Nucleus accumbens (tissue), 56 donors: ENCODE data around the gene CELF3.
"Not testable (repeated sequence)": the region's sequence is repeated elsewhere in the genome, so short reads cannot be mapped to it uniquely, and the experiment has no call there.

Experiments used
- DNase-seq, 56 donors: peaks; one replicate each; lab custom pipeline; 2025; lab: John Stamatoyannopoulos, UW

The CELF3 gene

DNA sequence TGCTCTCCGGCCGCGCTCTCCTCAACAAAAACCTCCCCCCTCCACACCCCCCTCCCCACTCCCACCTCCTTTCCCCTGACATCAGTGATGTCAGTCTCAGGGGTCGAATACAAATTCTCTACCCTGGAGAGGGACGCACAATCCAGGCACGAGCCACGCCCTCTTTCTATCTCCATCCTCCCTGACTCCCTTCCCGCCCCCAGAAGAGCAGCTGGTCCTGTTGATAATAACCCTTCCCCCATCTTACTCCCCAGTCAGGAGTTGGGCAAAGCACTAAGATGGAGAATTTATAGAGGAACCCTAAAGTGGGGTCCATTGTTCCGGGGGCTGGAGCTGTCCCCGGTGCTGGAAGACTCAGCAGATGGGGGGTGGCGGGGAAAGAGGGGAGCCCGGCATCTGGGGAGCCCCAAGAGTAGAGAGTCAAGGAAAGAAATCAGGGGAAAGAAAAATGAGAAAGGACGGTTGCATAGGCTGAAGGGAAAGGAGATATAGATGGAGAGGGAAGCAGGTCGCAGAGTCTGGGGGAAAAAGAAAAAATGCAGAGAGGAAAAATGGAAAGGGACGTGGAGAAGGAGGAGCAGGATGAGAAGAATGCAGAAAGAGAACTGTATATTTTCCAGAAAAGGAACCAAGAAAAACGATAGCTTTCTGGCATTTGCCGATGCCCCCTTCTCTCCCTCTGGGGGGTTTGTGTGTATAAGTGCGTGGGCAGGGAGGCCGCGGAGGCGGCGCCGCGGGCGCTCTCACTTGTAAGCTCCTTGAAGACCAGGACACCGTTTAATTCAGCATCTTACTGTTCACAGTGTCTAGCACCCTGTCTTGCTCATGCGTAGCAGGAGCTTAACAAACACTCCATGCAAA, at the start of gene CELF3:
CELF3 (minus strand) TSS at position 33 of the 861 bp plus-strand sequence. CDS start 783 bp downstream, outside the sequence.
- peak in 50 of 56 donors; percentile 18 to 87 (median 68) for DNase-seq

DNA sequence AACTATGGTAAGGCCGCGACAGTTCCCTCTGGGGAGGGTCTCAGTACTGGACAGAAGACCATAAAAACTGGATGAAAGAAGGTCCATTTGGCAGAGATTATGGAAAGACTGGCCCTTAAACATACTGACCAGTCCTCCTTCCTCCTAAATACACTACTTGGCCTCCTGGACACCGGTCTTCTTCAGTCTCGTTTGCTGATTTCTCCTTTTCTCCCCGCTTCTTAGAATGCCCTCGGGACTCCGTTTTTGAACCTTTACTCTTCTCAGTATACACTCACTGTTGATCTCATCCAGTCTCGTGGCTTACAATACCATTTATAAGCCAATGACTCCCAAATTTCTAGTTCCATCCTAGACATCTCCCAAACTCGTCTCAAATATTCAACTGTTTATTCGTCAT, 47.4 kb upstream of the CELF3 start:
- DNase-seq = no peak

GRCh38 chr1:151762941-151763921, 46.6 kb upstream of the CELF3 start, which contains the start of gene MRPL9:
TSS of gene MRPL9 (minus strand) at chr1:151763496. CDS start at chr1:151763479, 17 bp downstream.
- DNase-seq = peak in 54 of 56 donors; percentile 29 to 90 (median 73)

GRCh38 chr1:151760597-151761385, 44.2 kb upstream of the CELF3 start:
- no peak for DNase-seq

- DNase-seq = no peak
Observed at GRCh38 chr1:151759241-151759640, 42.6 kb upstream of the CELF3 start.

- DNase-seq = no peak
Observed at GRCh38 chr1:151756291-151756690, 39.7 kb upstream of the CELF3 start.

GRCh38 chr1:151741516-151741915, 24.9 kb upstream of the CELF3 start:
- no peak for DNase-seq

DNA sequence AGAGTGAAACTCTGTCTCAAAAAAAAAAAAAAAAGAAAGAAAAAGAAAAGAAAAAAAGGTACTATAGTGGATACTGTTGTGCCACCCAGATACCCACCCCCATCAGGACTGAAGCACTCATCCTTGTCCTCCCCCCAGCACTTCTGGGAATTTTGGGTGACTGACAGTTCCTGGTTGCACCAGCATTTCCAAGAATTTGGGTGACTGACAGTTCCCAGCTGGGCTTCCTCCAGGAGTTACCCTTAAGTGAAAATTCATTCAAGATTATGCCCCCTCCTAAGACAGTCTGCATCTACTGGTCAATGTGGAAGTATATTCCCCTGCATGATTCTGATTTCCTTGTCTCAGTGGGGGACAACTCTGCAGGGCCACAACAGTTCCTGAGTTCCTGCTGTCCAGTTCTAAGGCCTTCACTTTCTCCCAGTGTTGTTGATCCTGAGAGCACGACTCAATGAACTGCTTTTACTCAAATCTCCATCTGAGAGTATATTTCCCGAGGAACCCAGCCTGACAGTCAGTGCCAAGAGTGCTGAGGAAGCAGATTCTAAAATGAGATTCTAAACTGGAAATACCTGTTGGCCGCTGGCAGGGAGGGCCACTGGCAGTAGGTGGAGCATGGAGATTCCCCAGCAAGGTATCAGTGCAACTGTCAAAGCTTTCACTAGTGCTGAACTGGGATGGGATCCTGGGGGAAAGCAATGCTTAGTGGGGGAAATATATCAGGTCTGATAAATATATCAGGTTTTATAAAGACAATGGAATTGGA, 23.2 kb upstream of the CELF3 start:
- no peak for DNase-seq

- no peak for DNase-seq
Observed at GRCh38 chr1:151737479-151737878, 20.9 kb upstream of the CELF3 start.

DNA sequence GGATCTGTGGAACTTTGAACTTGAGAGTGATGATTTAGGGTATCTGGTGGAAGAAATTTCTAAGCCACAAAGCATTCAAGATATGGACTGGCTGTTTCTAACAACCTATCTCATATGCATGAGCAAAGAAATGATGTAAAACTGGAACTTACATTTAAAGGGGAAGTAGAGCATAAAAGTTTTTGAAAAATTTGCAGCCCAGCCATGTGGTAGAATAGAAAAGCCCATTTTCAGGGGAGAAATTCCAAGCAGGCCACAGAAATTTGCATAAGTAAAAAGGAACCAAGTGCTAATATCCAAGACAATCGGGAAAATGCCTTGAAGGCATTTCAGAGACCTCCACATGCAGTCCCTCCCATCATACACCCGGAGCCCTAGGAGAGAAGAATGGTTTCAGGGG, 20.4 kb upstream of the CELF3 start:
- no peak for DNase-seq

DNA sequence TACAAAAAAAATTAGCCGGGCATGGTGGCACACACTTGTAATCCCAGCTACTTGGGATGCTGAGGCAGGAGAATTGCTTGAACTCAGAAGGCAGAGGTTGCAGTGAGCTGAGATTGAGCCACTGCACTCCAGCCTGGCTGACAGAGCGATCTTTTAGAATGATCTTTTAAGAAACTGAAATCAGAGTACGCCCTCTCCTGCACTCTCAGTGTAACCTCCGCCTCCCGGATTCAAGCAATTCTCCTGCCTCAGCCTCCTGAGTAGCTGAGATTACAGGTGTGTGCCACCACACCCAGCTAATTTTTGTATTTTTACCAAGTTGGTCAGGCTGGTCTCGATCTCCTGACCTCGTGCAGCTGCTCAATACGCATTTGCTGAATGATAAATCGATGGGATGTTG, 17.4 kb upstream of the CELF3 start:
- not testable (repeated sequence) for DNase-seq

DNA sequence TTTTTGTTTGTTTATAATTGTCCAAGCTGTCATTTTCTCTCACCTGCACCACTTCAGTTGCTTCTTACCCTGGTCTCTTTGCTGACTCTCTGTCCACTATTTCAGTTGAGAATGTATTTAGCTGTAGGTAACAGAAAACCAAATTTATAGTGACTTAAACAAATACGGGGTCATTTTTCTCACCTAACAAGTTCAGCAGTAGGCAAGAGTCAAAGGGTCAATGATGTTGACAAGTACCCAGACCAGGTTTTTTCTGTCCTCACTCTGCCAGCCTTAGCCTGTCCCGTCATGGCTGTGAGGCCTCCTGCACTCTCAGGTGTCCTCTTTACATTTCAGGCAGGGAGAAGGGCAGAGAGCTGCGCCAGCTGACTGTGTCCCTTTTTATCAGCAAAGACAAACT, 16.5 kb upstream of the CELF3 start:
- DNase-seq = no peak

DNA sequence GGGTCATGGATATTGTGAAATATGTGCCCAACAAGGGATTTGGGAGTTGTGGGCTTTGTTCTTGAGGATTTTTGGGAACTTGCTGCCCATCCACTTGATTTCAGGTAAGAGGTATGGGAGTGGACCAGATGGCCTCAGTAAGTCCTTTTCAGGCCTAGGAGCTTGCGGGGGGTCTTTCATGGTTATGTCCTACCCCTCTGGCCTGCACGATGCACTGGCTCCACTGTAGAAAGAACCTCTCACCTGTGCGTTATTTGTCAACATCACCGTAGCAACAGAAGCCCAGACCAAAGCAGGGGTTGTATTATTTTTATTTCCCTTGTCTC, 13.3 kb upstream of the CELF3 start:
- DNase-seq = no peak

DNA sequence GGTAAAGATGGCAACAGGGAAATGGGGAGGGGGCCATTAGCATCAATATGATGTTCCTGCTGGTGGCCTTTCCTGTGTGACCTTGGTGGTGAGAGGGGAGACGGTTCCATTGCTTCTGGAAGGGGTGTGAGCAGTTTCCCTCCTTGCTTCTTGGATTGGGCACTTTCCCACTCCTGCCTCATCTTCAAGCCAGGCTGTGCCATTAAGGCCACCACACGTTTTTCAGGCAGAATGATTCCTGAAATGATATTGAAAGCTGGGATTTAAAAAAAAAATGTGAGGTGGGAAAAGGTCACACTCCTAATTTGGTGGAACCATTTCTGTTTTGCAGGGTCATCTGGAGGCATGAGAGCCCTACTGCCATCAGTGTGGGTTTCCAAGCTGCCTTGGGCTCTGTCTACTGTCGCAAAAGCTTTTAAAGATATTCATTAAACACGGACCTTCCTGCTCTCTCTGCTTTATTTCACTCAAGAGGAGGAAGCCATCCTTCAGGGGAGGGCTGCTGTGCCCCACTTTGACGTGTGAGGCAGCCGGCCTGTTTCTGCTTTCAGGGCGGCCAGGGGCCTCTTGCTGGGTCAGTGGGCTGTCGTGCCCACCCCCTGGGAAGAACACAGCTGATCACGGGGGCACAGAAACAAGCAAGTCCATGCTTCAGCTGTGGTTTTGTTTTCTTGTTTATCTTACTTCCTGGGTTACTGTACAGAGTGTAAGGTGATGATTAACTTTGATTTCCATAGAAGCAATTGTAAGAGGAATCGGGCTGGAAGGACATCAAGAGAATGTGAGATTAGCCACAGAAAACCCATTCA, 12.8 kb upstream of the CELF3 start:
- DNase-seq = no peak

GRCh38 chr1:151728151-151729054, 11.8 kb upstream of the CELF3 start:
- peak in 41 of 56 donors; percentile 14 to 78 (median 53) for DNase-seq

- DNase-seq = no peak
Observed at GRCh38 chr1:151723726-151724370, 7.2 kb upstream of the CELF3 start.
